Peyer's patch (tissue), 4 donors: ENCODE data around the gene GAL3ST1.
A peak's percentile ranks its signal among the peaks of the same experiment; 100 is the strongest.

Experiments
- CTCF ChIP-seq, 6 experiments: fragments of 450-650 bp in 4 of 6; fragments of 200-600 bp in 2 of 6; sonication (generic) in 1 of 6; IDR thresholded peaks; one replicate each; pipeline ENCODE4 v1.5.1; 2017 to 2019; ENCODE audit warnings: antibody characterized with exemption in 6 of 6, mild to moderate bottlenecking in 3 of 6, moderate library complexity in 1 of 6
- POLR2A ChIP-seq, 2 donors: fragments of 450-650 bp; IDR thresholded peaks; one replicate each; pipeline ENCODE4 v1.5.1; 2017; ENCODE audit warnings: antibody characterized with exemption in 2 of 2, mild to moderate bottlenecking in 2 of 2, moderate library complexity in 2 of 2

GRCh38 chr22:30574997-30575671 is 669 bp upstream of the GAL3ST1 start:
- TF ChIP-seq CTCF (IDR thresholded peaks at IDR 0.05): peak in 1 of 6 experiments; percentile 11
- no peak for TF ChIP-seq POLR2A (IDR thresholded peaks at IDR 0.05)
